OCI-LY7 (cell line): ENCODE results near the gene EVI5.
"Not testable (repeated sequence)": the region's sequence is repeated elsewhere in the genome, so short reads cannot be mapped to it uniquely, and the experiment has no call there.

Source experiments
- EZH2phosphoT487 ChIP-seq: fragments of 200-600 bp; sonication (generic); IDR thresholded peaks from 2 replicates; pipeline ENCODE4 v1.6.1; 2018; ENCODE audit warnings: low read depth, borderline replicate concordance, mild to moderate bottlenecking, mixed run types, antibody characterized with exemption, low read length, moderate library complexity, mixed read lengths
- TF ChIP-seq, protein P1 (sequence below): fragments of 200-600 bp; sonication (generic); conservative IDR thresholded peaks from 2 replicates; pipeline ENCODE4 v1.5.1; 2014; ENCODE audit warnings: mild to moderate bottlenecking, antibody characterized with exemption, low read length, moderate library complexity, mixed read lengths

GRCh38 chr1:92532371-92532770, 252.5 kb downstream of the EVI5 start:
- TF ChIP-seq, protein P1, sequence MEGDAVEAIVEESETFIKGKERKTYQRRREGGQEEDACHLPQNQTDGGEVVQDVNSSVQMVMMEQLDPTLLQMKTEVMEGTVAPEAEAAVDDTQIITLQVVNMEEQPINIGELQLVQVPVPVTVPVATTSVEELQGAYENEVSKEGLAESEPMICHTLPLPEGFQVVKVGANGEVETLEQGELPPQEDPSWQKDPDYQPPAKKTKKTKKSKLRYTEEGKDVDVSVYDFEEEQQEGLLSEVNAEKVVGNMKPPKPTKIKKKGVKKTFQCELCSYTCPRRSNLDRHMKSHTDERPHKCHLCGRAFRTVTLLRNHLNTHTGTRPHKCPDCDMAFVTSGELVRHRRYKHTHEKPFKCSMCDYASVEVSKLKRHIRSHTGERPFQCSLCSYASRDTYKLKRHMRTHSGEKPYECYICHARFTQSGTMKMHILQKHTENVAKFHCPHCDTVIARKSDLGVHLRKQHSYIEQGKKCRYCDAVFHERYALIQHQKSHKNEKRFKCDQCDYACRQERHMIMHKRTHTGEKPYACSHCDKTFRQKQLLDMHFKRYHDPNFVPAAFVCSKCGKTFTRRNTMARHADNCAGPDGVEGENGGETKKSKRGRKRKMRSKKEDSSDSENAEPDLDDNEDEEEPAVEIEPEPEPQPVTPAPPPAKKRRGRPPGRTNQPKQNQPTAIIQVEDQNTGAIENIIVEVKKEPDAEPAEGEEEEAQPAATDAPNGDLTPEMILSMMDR = not testable (repeated sequence)
- not testable (repeated sequence) for TF ChIP-seq EZH2phosphoT487
